ENCODE results near the gene SMARCD3. TPM values are rescaled to one million over a fixed set of nuclear protein-coding genes. Genes with fewer than 3 reads are reported as not detected.

SMARCD3 gene
- total RNA-seq, 1 experiment from 2014 or later, result 30.3 TPM

DNA sequence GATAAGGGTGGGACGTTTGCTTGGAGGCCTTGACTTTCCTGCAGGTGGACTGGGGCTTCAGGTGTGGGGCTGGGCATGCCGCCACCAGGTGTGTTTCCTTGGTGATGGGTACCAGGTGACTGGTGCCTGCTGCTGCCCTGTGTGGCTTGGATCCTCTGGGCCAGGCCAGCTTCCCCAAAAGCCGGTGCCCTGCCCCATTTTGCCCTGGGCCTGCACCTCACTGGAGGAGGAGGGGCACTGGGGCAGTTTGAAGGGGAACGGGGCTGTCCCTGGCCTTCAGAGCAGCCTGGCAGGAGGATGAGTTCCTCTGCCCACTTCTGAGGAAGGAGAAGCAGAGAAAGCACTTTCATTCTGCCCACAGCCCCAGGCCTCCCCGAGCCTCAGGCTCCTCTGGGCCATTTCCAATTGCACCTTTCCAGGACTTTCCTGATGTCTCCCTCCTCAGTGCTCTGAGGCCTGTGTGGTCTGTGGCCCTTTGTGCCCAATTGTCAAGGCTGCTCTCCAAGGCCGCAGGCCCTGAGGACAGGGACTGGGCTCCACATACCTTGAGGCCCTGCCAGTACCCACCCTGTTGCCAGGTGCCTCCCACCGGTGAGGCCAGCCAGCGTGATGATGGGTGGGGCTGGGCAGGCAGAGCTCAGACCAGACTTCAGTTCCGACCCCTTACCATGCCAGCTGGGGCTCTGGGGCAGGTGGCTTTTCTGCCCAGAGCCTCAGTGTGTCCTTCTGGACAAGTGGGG lies 25.3 kb upstream of the SMARCD3 start:
- POLR2A ChIA-PET, result no interaction called here
- no peak for ATAC-seq

More for the DNA sequence above, 25.3 kb upstream of the SMARCD3 start:
- Histone ChIP-seq H2AFZ (ENCODE audit: low read depth, low read length, poor library complexity, severe bottlenecking) (no peak overlapping the region), H3K9ac (ENCODE audit: low read length) (no peak overlapping the region), H3K4me3 (replicated peaks in 1 of 2; ENCODE audit: low read depth in 1 of 2, low read length in 2 of 2) (no peak overlapping the region), H3K9me3 (ENCODE audit: control insufficient read depth in 1 of 2, insufficient read depth in 1 of 2, low read depth in 1 of 2, low read length in 2 of 2) (no peaks in the 10 kb centered on the region), H3K4me2 (ENCODE audit: low read length) (no peak overlapping the region), H4K20me1 (ENCODE audit: insufficient read depth) (no peaks in the 10 kb centered on the region), H3K79me2 (ENCODE audit: insufficient read depth, low read length) (no peaks in the 10 kb centered on the region), H3K4me1 (ENCODE audit: control insufficient read depth in 1 of 2, insufficient read depth in 2 of 2, low read length in 2 of 2) (peaks cover 12 to 17% of the 10 kb centered on the region in 2 experiments; a peak in 3 of 4 replicates), H3K9me2 (ENCODE audit: insufficient read depth) (no peaks in the 10 kb centered on the region), H3K27me3 (ENCODE audit: insufficient read depth, low read length) (no peaks in the 10 kb centered on the region), H3K27ac (ENCODE audit: low read depth, low read length) (no peak overlapping the region), H3K36me3 (ENCODE audit: control insufficient read depth in 1 of 2, insufficient read depth in 2 of 2, low read length in 2 of 2) (no peaks in the 10 kb centered on the region)
- ChIA-PET CTCF (no interaction called here), RAD21 (ENCODE audit: low non-redundant PET in 1 of 2, low total read pairs in 2 of 2, uncharacterized antibody in 2 of 2, unreplicated experiment in 2 of 2) (no interaction called here)
- intact Hi-C loops (cut with micrococcal nuclease), result no loop called here
- no peak for DNase-seq (ENCODE audit: low read depth, low spot score)
- no TSS peak for BruUV-seq (replicated peaks)
- TF ChIP-seq CBX3 (IDR thresholded peaks at IDR 0.05; ENCODE audit: low read depth), result no peak
- no peak for TF ChIP-seq REST (IDR thresholded peaks at IDR 0.05; ENCODE audit: low read depth)
- TF ChIP-seq ZFX (IDR thresholded peaks at IDR 0.05), result no peak
- TF ChIP-seq CEBPB (IDR thresholded peaks at IDR 0.05; ENCODE audit: low read depth), result no peak
- no peak for TF ChIP-seq SP1 (IDR thresholded peaks at IDR 0.05; ENCODE audit: low read depth)
- TF ChIP-seq POLR2A (IDR thresholded peaks at IDR 0.05; ENCODE audit: borderline replicate concordance, extremely low read depth, insufficient read depth, insufficient read length), result no peak
